Measurements from ENCODE around the gene N4BP2.

N4BP2 gene

GRCh38 chr4:40193578-40193977 lies 136.9 kb downstream of the N4BP2 start:
- no peak for DNase-seq

GRCh38 chr4:40194602-40195161 lies 138.0 kb downstream of the N4BP2 start:
- DNase-seq = no peak

GRCh38 chr4:40195182-40196177 lies 138.8 kb downstream of the N4BP2 start:
- DNase-seq = no peak

- no peak for DNase-seq
These were observed 139.6 kb downstream of the N4BP2 start for GRCh38 chr4:40196272-40196671.

GRCh38 chr4:40196724-40197281 lies 140.2 kb downstream of the N4BP2 start, which contains the start of gene RHOH:
RHOH (plus strand) TSS chr4:40197031; CDS start chr4:40243387, 46,356 bp downstream.
- DNase-seq = no peak

GRCh38 chr4:40197879-40198689 lies 141.4 kb downstream of the N4BP2 start:
- no peak for DNase-seq

- no peak for DNase-seq
These were observed 142.6 kb downstream of the N4BP2 start for GRCh38 chr4:40199179-40199670.

- no peak for DNase-seq
These were observed 143.6 kb downstream of the N4BP2 start for GRCh38 chr4:40199999-40200874.

- no peak for DNase-seq
These were observed 144.5 kb downstream of the N4BP2 start for GRCh38 chr4:40200875-40201801.

- no peak for DNase-seq
These were observed 145.2 kb downstream of the N4BP2 start for GRCh38 chr4:40201898-40202297.

- no peak for DNase-seq
These were observed 145.8 kb downstream of the N4BP2 start for GRCh38 chr4:40202474-40202873.

GRCh38 chr4:40204507-40205258 lies 148.0 kb downstream of the N4BP2 start:
- DNase-seq = no peak

GRCh38 chr4:40205259-40206198 lies 148.9 kb downstream of the N4BP2 start:
- no peak for DNase-seq

- DNase-seq = no peak
These were observed 149.8 kb downstream of the N4BP2 start for GRCh38 chr4:40206426-40206825.

All from NCI-H1417 (cell line).